GM10248 (cell line): ENCODE measurements around the gene EIF5.

ENCODE experiments used
- CTCF ChIA-PET: fragments of 300-600 bp; sonication (Branson Sonifier 250); formaldehyde crosslinking; extraction: SDS; loops from one replicate; lab custom pipeline; 2021; ENCODE audit warnings: antibody characterized with exemption; lab: Yijun Ruan, JAX
- POLR2A ChIA-PET: fragments of 350-650 bp; sonication (Branson Sonifier 250); formaldehyde crosslinking; extraction: SDS; loops from one replicate; lab custom pipeline; 2020; ENCODE audit warnings: antibody characterized with exemption; lab: Yijun Ruan, JAX
- DNase-seq: peaks from one replicate; pipeline ENCODE4 v3.0.0; 2012; ENCODE audit errors: extremely low spot score
- TF ChIP-seq, protein P1 (sequence below): IDR thresholded peaks from 2 replicates; pipeline ENCODE4 v1.5.1; 2012; ENCODE audit warnings: mild to moderate bottlenecking, low read depth; ENCODE audit errors: extremely low read depth, missing control alignments, control extremely low read depth

EIF5 gene

DNA sequence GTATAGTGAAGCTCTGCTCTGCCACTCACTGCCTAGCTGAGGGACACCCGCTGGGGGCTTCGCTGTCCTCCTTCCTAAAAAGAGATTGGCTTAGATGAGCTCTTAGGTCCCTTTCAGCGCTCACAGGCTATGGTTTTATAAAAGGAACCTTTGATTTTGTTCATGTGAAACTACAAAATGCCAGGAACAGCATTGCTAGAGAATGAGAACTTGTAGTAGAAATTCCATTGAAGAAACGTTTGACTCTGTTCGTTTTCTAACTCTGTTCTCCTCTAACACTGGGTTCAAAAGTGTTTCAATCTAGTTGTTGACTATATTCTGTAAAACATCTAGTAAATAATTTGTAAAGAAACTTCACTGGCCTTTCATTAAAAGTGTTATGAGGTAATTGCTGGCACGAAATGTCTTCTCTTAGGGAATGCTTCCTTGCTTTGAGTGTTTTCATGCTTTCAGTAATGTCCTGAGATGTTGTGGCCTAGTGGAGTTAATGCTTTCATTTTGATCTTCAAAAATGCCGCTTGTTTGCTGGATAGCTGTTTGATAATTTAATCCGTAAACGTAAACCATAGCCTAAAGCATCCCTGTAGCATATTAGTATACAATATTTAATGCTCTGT lies 52.8 kb downstream of the EIF5 start:
- ChIA-PET POLR2A (no interaction called here), CTCF (interaction anchor here (8.9 kb wide), 1 partner anchor 18 kb away, joined by 148 read pairs; no protein-coding TSS in a partner anchor)
- TF ChIP-seq, protein P1, sequence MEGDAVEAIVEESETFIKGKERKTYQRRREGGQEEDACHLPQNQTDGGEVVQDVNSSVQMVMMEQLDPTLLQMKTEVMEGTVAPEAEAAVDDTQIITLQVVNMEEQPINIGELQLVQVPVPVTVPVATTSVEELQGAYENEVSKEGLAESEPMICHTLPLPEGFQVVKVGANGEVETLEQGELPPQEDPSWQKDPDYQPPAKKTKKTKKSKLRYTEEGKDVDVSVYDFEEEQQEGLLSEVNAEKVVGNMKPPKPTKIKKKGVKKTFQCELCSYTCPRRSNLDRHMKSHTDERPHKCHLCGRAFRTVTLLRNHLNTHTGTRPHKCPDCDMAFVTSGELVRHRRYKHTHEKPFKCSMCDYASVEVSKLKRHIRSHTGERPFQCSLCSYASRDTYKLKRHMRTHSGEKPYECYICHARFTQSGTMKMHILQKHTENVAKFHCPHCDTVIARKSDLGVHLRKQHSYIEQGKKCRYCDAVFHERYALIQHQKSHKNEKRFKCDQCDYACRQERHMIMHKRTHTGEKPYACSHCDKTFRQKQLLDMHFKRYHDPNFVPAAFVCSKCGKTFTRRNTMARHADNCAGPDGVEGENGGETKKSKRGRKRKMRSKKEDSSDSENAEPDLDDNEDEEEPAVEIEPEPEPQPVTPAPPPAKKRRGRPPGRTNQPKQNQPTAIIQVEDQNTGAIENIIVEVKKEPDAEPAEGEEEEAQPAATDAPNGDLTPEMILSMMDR: no peak
- DNase-seq: no peak

GRCh38 chr14:103388664-103389063 lies 54.6 kb downstream of the EIF5 start:
- TF ChIP-seq, protein P1: no peak
- POLR2A ChIA-PET: no interaction called here
- no peak for DNase-seq
- CTCF ChIA-PET: interaction anchor here (2.9 to 8.9 kb wide), 4 partner anchors 9 to 283 kb away, joined by 21 to 148 read pairs (median 64); no protein-coding TSS in a partner anchor

DNA sequence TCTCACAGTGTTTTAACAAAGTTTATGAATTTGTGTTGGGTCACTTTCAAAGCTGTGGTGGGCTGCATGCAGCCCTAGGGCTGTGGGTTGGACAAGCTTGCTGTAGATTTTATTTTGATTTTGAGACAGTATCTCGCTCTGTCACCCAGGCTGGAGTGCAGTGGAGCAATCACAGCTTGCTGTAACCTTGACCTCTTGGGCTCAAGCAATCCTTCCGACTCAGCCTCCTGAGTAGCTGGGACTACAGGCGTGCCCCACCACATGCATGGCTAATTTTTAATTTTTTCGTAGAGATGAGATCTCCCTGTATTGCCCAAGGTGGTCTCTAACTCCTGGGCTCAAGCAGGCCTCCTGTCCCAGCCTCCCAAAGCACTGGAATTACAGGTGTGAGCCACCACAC lies 56.6 kb downstream of the EIF5 start:
- ChIA-PET CTCF (interaction anchor here (0.8 to 8.9 kb wide), 34 partner anchors 8 to 339 kb away, joined by 3 to 148 read pairs (median 4); partner anchors contain the start of gene EIF5), POLR2A (interaction anchor here (0.6 to 1.4 kb wide), 3 partner anchors 25 to 488 kb away, joined by 3 to 6 read pairs (median 3); partner anchors contain the start of gene EIF5)
- DNase-seq: no peak
- TF ChIP-seq, protein P1: no peak

GRCh38 chr14:103391048-103391447 lies 57.0 kb downstream of the EIF5 start:
- DNase-seq: peak; percentile 48
- TF ChIP-seq, protein P1: peak; percentile 52
- CTCF ChIA-PET: interaction anchor here (0.6 to 8.9 kb wide), 33 partner anchors 8 to 340 kb away, joined by 3 to 148 read pairs (median 5); partner anchors contain the start of gene EIF5
- POLR2A ChIA-PET: interaction anchor here (0.6 to 1.4 kb wide), 5 partner anchors 25 to 867 kb away, joined by 3 to 6 read pairs (median 3); partner anchors contain the start of gene EIF5

DNA sequence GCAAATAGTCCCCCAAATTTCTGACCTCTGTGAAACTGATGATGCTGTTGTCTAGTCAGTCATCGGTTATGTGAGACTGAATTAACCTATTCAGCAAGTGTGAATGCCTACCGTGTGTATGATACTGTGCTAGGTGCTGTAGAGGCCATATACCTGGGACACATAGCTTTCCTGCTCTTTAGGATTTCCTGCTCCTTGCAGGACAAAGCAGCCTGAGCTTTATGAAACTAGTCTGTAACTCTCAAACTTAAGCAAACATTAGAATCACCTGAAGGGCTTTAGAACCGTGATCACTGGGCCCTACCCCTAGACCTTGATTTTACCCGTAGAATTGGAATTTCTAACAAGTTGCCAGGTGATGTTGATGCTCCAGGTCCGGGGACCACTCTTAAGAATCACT lies 58.1 kb downstream of the EIF5 start:
- POLR2A ChIA-PET: no interaction called here
- CTCF ChIA-PET: interaction anchor here (1.0 to 8.9 kb wide), 14 partner anchors 9 to 287 kb away, joined by 3 to 148 read pairs (median 8); partner anchors contain the start of gene MARK3
- TF ChIP-seq, protein P1: no peak
- DNase-seq: no peak

DNA sequence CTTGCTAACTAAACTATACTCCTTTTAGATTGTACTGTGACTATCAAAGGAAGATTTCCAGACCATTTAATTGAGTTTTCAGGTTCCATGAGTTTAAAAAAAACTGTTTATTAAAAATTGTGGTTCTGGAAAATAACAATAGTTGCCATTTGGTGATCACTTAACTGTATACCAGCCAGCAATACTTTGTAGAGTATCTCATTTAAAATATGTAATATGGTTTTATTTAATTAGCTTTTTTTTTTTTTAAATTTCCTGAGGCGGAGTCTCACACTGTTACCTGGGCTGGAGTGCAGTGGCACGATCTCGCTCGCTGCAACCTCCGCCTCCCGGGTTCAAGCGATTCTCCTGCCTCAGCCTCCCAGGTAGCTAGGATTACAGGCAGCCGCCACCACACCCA lies 58.5 kb downstream of the EIF5 start:
- ChIA-PET CTCF (interaction anchor here (1.0 to 8.9 kb wide), 13 partner anchors 9 to 288 kb away, joined by 3 to 148 read pairs (median 6); partner anchors contain the start of gene MARK3), POLR2A (no interaction called here)
- TF ChIP-seq, protein P1: no peak
- no peak for DNase-seq
